GM06990 (cell line): ENCODE measurements around the gene MYZAP.

Source experiments
- DNase-seq: peaks from one replicate; pipeline ENCODE4 v3.0.0-alpha.2; 2011; ENCODE audit not compliant: insufficient read length; ENCODE audit errors: extremely low read depth
- H3K27me3 ChIP-seq: replicated peaks from 2 replicates; pipeline ENCODE4 v1.6.0; 2011; ENCODE audit warnings: low read length; ENCODE audit not compliant: control insufficient read depth, insufficient read depth
- H3K36me3 ChIP-seq: 2 replicates; pipeline ENCODE4 v1.5.1; 2011; ENCODE audit warnings: low read length; ENCODE audit not compliant: control insufficient read depth, insufficient read depth
- H3K4me3 ChIP-seq: replicated peaks from 2 replicates; pipeline ENCODE4 v1.5.1; 2011; ENCODE audit warnings: low read depth, mild to moderate bottlenecking, control low read depth, low read length
- TF ChIP-seq, protein P1 (sequence below): IDR thresholded peaks from 2 replicates; pipeline ENCODE4 v1.5.1; 2011; ENCODE audit warnings: low read length, control low read depth, mild to moderate bottlenecking, inconsistent platforms; ENCODE audit not compliant: insufficient read depth, poor library complexity, severe bottlenecking

Gene MYZAP

DNA sequence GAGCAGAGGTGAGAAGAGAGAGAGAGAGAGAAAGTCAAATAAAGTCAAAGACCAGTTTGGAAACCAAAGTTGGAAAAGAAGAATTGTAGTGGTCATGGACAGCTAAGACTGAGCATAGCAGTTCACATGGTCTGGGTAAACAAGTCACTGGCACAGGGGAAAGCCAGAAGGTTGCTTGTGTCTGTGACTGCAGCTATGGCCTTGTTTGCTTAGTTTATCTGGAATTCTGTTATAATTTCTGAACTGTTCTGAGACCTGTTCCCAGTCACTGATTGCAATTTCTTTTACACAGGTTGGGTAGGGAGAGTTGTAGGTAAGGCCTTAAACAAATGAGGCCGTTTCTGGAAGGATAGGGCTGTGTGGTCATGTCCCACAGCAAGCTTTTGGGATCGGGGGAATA, 43.4 kb upstream of the MYZAP start:
- no peaks in the 10 kb centered on the region for H3K36me3 ChIP-seq
- no peak for DNase-seq
- TF ChIP-seq, protein P1, sequence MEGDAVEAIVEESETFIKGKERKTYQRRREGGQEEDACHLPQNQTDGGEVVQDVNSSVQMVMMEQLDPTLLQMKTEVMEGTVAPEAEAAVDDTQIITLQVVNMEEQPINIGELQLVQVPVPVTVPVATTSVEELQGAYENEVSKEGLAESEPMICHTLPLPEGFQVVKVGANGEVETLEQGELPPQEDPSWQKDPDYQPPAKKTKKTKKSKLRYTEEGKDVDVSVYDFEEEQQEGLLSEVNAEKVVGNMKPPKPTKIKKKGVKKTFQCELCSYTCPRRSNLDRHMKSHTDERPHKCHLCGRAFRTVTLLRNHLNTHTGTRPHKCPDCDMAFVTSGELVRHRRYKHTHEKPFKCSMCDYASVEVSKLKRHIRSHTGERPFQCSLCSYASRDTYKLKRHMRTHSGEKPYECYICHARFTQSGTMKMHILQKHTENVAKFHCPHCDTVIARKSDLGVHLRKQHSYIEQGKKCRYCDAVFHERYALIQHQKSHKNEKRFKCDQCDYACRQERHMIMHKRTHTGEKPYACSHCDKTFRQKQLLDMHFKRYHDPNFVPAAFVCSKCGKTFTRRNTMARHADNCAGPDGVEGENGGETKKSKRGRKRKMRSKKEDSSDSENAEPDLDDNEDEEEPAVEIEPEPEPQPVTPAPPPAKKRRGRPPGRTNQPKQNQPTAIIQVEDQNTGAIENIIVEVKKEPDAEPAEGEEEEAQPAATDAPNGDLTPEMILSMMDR = no peak
- H3K4me3 ChIP-seq = no peak overlapping the region
- H3K27me3 ChIP-seq = peaks cover 3% of the 10 kb centered on the region

DNA sequence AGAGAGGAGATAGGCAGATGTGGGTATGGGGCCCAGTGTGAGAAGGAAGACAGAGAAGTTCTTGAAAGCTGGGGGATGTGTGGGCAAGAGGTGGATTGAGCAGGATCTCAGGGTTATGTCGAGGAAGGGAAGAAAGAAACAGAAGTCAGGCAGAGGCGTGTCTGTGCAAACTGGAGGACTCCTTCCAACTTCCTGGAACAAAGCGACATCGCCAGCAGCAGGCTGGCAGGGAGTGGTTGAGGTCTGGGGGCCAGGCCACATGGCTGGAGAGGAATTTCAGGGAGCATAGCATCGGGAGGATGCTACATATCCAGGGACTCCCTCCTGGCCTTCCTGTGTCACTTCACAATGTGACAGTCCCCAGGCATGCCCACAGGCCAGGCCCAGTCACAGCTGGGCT, 42.9 kb upstream of the MYZAP start:
- TF ChIP-seq, protein P1 = no peak
- Histone ChIP-seq H3K36me3 (no peaks in the 10 kb centered on the region), H3K4me3 (no peak overlapping the region), H3K27me3 (peaks cover 3% of the 10 kb centered on the region)
- no peak for DNase-seq

DNA sequence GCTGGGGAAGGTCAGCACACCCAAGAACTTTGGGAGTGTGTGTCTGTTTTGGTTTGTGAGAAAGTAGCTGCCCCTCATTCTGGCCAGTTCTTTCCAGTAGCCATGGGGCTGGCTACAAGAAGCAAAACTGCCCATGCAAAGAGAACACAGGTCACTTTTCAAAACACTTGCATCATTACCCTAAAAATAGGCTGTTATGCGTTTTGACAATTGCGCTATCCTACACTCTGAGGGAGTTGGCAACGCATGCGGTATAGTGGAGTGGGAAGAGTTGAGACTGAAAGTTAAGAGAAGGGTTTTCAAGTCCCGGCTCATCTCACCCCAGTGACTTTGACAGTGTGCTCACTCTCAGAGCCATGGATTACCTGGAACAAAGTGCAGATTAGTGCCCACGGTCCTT, 41.8 kb upstream of the MYZAP start:
- no peak for DNase-seq
- Histone ChIP-seq H3K4me3 (no peak overlapping the region), H3K27me3 (peaks cover 3% of the 10 kb centered on the region), H3K36me3 (no peaks in the 10 kb centered on the region)
- TF ChIP-seq, protein P1 = no peak

DNA sequence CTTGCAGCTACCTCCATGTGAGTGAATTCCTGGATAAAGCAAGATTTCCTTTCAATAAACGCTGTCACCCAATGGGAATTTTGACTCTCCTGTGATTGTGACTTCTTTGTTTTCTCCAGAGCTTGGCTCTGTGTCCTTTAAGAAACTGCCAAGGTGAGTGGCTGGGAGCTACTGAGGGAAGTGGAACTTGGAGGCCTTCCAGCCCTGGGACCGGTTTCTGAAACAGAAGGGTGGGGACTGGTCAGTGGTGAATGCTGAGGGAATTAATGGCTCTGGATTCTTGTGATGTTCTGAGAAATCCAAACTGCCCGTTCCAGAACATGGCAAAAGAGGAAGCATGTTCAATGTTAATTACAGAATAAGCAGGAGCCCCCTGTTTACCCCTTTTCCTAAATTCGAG, 41.1 kb upstream of the MYZAP start:
- DNase-seq = no peak
- Histone ChIP-seq H3K4me3 (no peak overlapping the region), H3K27me3 (peaks cover 2% of the 10 kb centered on the region), H3K36me3 (no peaks in the 10 kb centered on the region)
- TF ChIP-seq, protein P1 = no peak

DNA sequence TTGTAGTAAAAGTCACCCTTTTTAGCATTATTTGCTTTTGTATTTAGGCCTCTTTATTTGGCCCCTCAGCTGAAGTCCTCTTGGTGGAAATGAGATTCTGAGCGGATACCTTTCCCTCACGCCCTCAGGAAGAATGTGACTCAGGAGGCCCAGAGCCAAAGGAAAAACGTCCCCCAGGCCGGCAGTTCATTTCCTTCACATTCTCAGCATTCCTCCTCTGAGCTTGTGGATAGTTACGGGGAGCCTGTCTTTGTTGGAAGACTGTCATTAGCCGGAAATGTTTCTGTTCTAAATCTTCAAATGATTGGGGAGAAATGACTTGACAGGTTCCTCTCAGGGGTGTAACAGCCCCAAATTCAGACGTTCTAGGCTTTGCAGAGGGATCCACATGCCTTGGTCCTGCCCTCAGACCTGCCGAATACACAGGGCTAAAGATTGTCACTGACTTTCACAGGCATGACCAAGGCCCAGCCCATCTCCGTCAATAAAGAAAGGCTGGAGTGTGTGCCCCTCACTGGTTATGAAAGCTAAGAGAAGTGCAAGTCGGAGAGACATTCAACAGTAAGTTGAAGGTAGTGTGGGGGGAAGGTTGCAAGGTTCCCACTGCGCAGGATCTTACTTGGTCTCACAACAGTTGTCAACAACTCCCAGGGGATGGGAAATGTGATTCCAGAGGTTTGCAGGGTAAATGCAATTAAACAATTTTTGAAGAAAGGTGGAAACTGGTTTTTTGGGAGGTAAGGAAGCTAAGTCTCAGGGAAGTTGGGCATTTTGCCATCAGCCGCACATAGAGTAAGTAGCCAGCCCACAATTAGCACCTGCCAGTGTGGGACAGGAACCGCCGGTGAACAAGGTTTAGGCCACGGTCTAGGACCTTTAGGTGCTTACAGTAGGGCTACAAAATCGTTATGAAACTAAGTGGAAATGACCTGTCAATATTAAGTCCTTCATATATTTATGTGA, 39.7 kb upstream of the MYZAP start:
- H3K36me3 ChIP-seq = no peaks in the 10 kb centered on the region
- TF ChIP-seq, protein P1 = no peak
- H3K4me3 ChIP-seq = no peak overlapping the region
- no peak for DNase-seq
- H3K27me3 ChIP-seq = peaks cover 2% of the 10 kb centered on the region
